ENCODE measurements around the gene CIAO2B.

CIAO2B gene

GRCh38 chr16:66906916-66907836, 27.0 kb downstream of the CIAO2B start:
- no peaks in the 10 kb centered on the region for H3K27me3 ChIP-seq (ENCODE audit: insufficient read depth, low read length, poor library complexity, severe bottlenecking)
- H3K36me3 ChIP-seq (ENCODE audit: insufficient read depth, low read length) = no peaks in the 10 kb centered on the region
- no peaks in the 10 kb centered on the region for H3K9me3 ChIP-seq (ENCODE audit: insufficient read depth, low read depth, low read length)
- H4K20me1 ChIP-seq (ENCODE audit: insufficient read depth, low read length, poor library complexity, severe bottlenecking) = no peaks in the 10 kb centered on the region
- H3K4me3 ChIP-seq (ENCODE audit: low read length, poor library complexity, severe bottlenecking) = no peak overlapping the region
- H2AFZ ChIP-seq (ENCODE audit: low read length) = no peak overlapping the region
- H3K4me1 ChIP-seq (ENCODE audit: insufficient read depth, low read length, poor library complexity, severe bottlenecking) = peaks cover 8% of the 10 kb centered on the region
- H3F3A ChIP-seq (ENCODE audit: low read depth) = no peaks in the 10 kb centered on the region
- H3K9ac ChIP-seq (ENCODE audit: low read depth, low read length, poor library complexity, severe bottlenecking) = no peak overlapping the region
- TF ChIP-seq CTCF (conservative IDR thresholded peaks at IDR 0.05; ENCODE audit: low read length) = no peak
- no peak for TF ChIP-seq EZH2phosphoT487 (IDR thresholded peaks at IDR 0.05; ENCODE audit: borderline replicate concordance)
- H3K9me2 ChIP-seq (replicated peaks; ENCODE audit: low read depth, low read length) = no peaks in the 10 kb centered on the region
- no peak overlapping the region for H3K4me2 ChIP-seq (ENCODE audit: low read depth, low read length, poor library complexity, severe bottlenecking)
- no peaks in the 10 kb centered on the region for H3K79me2 ChIP-seq (ENCODE audit: insufficient read depth, low read length)

GRCh38 chr16:66905633-66906539, 28.3 kb downstream of the CIAO2B start:
- TF ChIP-seq CTCF (conservative IDR thresholded peaks at IDR 0.05; ENCODE audit: low read length) = no peak
- TF ChIP-seq EZH2phosphoT487 (IDR thresholded peaks at IDR 0.05; ENCODE audit: borderline replicate concordance) = no peak
- Histone ChIP-seq H3K27me3 (ENCODE audit: insufficient read depth, low read length, poor library complexity, severe bottlenecking) (no peaks in the 10 kb centered on the region), H3K9ac (ENCODE audit: low read depth, low read length, poor library complexity, severe bottlenecking) (no peak overlapping the region), H3K4me1 (ENCODE audit: insufficient read depth, low read length, poor library complexity, severe bottlenecking) (peaks cover 8% of the 10 kb centered on the region), H3K9me2 (replicated peaks; ENCODE audit: low read depth, low read length) (no peaks in the 10 kb centered on the region), H3F3A (ENCODE audit: low read depth) (no peaks in the 10 kb centered on the region), H3K36me3 (ENCODE audit: insufficient read depth, low read length) (no peaks in the 10 kb centered on the region), H3K4me3 (ENCODE audit: low read length, poor library complexity, severe bottlenecking) (no peak overlapping the region), H4K20me1 (ENCODE audit: insufficient read depth, low read length, poor library complexity, severe bottlenecking) (no peaks in the 10 kb centered on the region), H3K4me2 (ENCODE audit: low read depth, low read length, poor library complexity, severe bottlenecking) (no peak overlapping the region), H3K9me3 (ENCODE audit: insufficient read depth, low read depth, low read length) (no peaks in the 10 kb centered on the region), H3K79me2 (ENCODE audit: insufficient read depth, low read length) (no peaks in the 10 kb centered on the region), H2AFZ (ENCODE audit: low read length) (no peak overlapping the region)

- Histone ChIP-seq H4K20me1 (ENCODE audit: insufficient read depth, low read length, poor library complexity, severe bottlenecking) (no peaks in the 10 kb centered on the region), H2AFZ (ENCODE audit: low read length) (no peak overlapping the region), H3K27me3 (ENCODE audit: insufficient read depth, low read length, poor library complexity, severe bottlenecking) (no peaks in the 10 kb centered on the region), H3K79me2 (ENCODE audit: insufficient read depth, low read length) (no peaks in the 10 kb centered on the region), H3K9me3 (ENCODE audit: insufficient read depth, low read depth, low read length) (no peaks in the 10 kb centered on the region), H3K9ac (ENCODE audit: low read depth, low read length, poor library complexity, severe bottlenecking) (no peak overlapping the region), H3K4me1 (ENCODE audit: insufficient read depth, low read length, poor library complexity, severe bottlenecking) (peaks cover 10% of the 10 kb centered on the region), H3K36me3 (ENCODE audit: insufficient read depth, low read length) (no peaks in the 10 kb centered on the region), H3K4me3 (ENCODE audit: low read length, poor library complexity, severe bottlenecking) (no peak overlapping the region), H3F3A (ENCODE audit: low read depth) (no peaks in the 10 kb centered on the region), H3K4me2 (ENCODE audit: low read depth, low read length, poor library complexity, severe bottlenecking) (no peak overlapping the region), H3K9me2 (replicated peaks; ENCODE audit: low read depth, low read length) (no peaks in the 10 kb centered on the region)
- no peak for TF ChIP-seq CTCF (conservative IDR thresholded peaks at IDR 0.05; ENCODE audit: low read length)
- TF ChIP-seq EZH2phosphoT487 (IDR thresholded peaks at IDR 0.05; ENCODE audit: borderline replicate concordance) = no peak
Observed at GRCh38 chr16:66904846-66905632, 29.2 kb downstream of the CIAO2B start.
